GM19193 (cell line): Measurements from ENCODE around the gene EAF1.

ENCODE experiments used
- POLR2A ChIP-seq: IDR thresholded peaks from 4 replicates; pipeline ENCODE4 v1.6.1; 2011; ENCODE audit not compliant: insufficient read depth, insufficient read length; ENCODE audit errors: extremely low read depth

EAF1 gene

DNA sequence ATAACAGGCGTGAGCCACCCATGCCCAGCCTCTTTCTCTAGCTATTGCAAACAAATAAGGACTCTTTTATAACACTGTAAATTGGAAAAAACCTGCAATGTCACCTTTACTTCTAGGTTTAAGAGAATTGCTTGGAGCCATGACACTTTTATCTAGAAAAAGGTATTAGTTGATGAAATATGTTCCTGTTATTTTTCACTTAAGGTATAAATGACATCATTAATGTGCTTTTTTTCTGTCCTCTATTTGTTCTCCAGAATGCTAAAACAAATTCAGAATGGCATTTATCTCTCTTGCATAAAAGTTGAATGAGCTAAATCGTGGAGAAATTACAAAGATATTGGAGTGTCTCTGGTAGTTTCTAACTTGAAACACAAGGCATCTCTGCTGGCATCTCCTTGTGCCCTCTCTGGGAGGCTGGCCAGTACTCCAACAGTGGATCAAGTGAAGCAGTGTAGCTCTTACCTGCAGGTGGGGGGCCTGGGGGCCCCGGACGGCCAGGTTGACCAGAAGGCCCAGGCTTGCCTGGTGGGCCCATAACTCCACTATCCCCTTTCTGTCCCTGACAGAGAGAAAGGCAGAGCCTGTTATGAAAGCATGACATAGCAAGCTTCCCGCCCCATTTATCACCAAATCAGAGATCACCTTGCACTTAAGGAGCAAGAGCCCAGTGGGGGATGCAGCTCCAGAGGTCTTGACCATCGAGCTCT, 38.6 kb downstream of the EAF1 start:
- no peak for TF ChIP-seq POLR2A

DNA sequence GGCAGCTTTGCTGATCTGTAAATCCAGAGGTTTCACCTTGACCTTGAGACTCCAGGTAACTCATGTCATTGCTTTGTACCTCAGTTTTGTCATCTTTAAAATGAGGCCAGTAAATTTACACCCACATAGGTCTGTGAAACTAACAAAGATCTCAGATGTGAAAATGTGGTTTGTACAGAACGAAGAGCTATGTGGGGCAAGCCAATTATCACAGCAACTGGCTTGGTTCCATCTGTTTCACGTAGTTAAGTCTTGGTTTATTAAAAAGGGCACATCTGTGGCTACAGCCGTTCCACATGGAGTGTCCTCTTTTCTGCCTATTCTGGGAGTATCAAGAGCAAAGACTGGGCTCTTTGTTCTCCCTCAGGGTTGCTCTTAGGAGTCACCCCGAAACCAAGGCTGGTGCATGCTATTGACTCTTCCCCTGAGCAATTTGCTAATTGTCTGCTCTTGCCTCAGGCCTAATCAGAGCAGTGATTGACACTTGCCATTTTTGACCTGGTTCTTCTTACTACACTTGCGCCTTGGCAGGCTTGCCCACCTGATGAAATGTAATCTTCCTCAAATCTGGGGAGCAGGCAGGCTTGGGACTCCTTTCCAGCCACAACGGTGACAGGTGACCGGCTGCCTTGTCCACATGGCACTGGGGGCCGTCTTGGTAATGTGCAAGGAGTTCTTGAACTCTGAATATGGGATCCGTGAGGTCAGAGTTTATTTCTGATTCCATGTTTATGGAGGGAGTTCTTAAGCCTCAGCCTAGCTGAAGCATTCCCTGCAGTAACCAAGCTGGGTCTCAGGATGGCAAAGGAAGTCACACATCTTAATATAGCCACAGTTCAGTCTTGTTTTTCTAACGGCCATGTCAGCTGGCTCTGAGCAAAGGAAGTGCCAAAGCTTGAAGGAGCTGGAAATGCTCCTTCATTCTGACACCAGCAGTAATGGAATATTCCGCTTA, 40.1 kb downstream of the EAF1 start:
- no peak for TF ChIP-seq POLR2A

DNA sequence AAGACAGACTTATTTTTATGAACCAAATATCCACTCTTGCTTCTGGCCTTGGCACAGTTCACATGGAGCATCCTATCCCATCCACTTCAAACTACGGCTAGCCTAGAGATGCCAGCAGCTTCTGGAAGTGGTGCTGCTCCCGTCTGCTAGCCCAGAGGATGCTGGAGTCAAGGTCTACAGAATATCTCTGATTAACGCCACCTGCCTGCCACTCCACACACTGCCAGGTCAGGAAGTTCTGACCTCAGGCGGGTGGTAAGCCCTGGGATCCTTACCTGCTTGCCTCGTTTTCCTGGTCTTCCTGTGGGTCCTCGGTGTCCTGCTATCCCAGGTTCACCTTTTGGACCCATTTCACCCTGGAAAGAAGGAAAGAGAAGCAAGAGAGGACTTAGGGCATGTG, 42.9 kb downstream of the EAF1 start:
- TF ChIP-seq POLR2A = no peak

DNA sequence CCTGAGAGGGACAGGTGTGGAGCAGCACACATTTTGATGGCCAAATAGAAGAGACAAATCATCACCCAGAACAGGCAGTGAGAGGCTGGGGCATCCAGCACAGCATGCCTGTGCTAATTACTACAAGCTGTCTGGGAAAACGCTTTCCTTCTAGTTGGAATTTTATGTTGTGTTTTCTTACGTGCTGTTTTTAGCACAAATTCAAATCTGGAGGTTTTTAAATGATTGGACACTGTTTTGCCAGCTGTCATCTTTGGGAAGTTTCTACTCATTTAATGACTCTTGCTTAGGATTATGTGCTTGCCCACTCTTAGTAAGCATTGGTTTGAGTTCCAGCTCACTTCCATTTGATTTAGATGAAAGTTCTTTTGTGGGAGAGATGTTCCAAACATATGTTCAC, 43.5 kb downstream of the EAF1 start:
- TF ChIP-seq POLR2A = no peak

DNA sequence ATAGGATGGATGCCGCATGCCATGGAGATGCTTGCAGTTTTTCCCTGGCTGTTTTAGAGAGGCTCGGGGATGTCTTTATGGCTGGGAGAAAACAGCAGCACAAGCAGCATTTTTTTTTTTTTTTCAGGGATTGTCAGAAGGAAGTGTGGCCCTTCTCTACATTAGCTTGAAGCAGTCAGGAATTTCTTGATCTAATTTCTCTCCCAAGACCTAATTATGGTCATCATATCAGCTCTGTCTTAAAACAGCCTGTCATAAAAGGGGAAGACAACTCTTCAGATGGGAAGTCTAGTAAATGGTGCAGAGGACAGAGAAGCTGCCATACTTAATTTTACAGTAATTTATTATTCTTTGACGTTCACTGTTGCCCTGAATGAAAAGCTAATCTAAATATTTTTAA, 44.5 kb downstream of the EAF1 start:
- TF ChIP-seq POLR2A = no peak

DNA sequence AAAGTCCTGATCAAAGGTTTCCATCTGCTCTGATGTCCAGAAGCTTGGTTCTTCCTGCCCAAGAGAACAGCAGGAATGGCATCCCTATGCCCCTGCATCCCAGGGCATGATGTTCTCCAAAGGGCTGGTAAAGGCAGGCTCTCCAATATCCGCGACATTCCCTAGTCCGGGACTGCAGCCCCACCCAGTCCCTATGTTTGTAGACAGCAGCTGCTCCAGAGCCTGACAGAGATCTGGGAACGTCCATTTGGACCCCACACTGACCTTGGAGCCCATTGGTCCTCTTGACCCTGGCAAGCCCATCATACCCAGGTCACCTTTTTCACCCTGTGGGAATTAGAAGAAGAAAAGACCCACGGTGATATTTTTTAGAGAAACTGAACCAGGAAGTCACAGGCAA, 47.8 kb downstream of the EAF1 start:
- TF ChIP-seq POLR2A = no peak

DNA sequence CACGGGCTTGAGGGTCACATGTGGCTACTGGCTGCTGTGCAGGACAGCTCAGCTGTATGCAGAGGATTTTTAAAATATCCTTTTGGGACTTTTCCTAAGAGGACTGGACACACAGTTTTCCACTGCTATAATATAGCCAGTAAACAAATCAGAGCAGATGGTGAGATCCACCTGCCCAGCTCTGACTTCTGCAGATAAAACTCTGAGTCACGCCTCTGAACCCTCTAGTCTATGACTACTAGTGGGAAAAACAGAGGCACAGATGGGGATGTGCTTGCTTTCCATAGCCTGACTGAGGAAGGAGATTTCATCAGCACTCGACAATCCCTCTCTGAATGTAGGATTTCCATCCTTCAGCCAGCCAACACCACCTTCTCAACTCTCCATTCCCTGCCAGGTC, 49.0 kb downstream of the EAF1 start:
- TF ChIP-seq POLR2A = no peak

DNA sequence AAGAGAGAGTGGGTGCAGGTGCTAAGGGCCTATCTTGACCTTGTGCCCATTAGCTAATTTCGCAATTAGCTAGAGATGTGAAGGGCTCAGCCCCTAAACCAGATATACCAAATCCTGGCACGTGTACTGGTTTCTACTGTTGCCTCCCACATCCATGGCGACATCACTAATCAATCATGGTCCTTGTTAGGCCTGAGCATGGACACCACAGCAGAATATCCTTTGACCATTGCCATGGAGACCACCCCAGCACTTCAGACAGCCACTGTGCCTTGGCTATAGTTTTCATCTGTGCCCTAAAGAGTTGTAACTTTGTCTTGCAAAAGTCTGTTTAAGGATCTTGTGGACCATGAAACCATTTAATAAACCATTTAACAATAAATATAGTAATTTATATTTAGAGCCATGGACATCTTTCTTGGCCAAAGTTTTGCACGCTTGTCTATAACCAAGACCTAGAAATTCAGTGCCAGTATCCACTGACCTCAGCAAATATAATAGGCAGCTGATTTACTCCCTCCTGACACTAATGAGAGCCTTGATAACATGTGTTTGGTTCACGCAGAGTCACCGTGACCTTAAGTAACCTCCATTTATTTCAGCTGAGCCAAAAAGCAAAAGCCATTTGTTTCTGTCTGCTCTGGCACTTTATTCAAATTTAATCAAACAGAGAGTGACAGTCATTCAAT, 50.7 kb downstream of the EAF1 start:
- no peak for TF ChIP-seq POLR2A

DNA sequence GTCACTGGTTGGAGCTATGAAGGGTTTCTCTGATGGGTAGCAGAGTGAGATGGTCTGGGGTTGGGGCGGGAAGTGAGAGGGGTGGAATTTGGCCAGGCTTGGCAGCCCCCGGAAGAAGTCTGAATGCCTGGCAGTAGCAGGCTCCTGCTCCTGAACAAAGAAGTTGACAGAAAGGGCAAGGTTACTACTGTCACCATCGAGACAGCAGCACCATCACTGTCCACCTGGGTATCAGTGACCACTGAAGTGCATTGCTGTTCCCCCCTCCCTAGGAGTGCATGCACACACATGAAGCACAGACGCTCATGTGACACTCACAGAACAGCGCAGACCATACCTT, 51.2 kb downstream of the EAF1 start:
- no peak for TF ChIP-seq POLR2A

DNA sequence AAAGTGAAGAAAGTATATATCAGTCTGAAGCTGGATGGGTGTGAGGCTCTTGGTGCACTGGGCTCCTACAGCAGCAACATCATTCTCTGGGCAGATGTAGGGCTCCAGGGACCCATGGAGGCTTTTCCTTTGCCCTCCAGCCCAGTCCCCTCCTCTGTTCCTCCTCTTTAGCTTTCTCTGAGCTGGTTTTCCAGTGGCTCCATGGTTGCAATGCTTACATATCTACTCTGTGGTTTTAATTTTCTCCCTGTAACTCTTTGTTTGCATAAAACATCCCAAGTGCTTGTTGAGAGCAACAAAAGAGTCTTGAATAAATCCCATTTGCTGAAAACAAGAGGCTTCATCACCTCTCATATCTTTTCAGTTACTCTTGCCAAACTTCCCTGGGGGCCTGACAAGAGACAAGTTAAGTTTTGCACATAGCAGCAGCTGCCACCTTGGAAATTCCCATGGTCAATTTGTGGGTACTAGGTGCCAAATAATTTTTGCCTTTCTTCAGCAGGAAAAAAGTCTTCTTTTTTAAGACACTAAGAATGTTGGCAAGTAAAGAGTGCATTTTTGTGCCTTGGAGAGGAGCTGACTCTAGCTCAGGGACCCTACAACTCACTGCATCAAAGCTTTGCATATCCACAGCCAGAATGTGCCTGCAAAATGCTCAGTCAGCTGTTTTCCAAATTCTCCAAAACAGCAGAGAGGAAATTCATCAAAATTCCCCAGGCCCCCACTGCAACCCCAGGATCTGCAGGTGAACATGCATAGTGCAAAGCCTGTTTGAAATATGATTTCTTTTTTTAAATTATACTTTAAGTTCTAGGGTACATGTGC, 52.2 kb downstream of the EAF1 start:
- no peak for TF ChIP-seq POLR2A

DNA sequence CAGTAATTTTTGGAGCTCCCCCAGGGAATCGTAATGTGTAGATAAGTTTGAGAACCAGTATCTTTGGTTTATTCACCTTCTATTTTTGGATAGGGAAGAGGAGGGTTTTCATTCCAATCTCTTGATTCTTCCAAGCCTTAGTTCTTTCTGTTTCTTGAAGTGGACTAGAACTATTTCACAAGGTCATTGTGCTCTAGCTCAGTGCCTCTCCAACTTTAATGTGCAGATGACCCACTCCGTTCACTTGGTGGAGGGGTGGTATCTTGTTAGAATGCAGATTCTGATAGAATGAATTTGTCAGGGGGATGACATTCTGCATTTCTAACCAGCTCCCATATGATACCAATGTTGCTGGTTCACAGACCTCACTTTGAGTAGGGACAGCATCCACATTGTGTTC, 58.6 kb downstream of the EAF1 start:
- TF ChIP-seq POLR2A = no peak

DNA sequence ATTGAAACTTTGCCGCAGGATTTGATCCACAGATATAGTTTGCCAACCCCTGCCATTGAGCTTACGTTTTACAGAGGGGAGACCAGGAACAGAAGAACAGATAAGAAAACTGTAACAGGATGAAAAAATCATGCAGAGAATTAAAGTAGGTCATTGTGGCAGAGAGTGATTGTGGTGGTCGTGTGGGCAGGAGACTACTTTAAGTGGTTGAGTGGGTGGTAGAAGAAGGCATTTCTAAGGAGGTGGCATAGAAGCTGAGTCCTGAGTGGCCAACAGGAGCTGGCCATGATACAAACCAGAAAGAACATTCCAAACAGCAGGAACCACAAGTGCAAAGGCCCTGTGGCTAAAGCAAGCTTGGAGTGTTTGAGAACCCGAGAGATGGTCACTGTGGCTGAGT, 59.6 kb downstream of the EAF1 start:
- TF ChIP-seq POLR2A = no peak

DNA sequence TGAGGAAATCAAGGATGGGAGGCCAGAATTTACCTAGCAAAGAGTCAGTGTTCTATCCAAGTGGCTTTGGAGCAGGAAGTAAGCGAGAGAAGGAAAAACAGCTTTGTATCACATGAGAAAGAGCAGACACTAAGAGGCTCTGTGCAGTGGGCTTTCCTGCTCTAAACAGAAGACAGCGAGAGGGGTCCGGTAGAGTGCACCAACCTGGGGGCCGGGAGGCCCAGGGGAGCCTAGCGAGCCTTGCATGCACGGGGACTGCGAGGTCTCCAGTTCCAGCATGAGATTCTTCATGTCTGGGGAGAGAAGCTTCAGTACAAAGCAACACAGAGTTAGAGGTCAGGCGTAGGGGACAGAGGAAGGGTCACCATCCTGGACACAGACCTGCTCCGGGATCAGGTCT, 60.6 kb downstream of the EAF1 start:
- no peak for TF ChIP-seq POLR2A

DNA sequence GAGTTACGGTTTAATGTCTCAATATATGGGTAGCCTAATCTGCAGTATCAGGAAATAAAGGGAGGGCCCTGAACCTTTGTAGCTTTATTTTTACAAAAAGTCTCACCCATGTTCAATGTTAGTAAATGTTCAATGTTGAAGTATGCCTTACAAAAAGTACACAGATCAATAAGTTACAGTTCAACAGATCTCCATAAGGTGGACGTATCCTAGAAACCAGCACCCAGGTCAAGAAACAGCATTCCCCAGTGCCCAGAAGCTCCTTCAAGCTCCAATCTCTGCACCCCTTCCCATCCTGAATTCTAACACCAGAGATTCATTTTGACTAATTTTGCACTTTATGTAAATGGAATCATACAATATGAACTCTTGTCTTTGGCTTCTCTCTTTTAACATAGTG, 62.8 kb downstream of the EAF1 start:
- no peak for TF ChIP-seq POLR2A

DNA sequence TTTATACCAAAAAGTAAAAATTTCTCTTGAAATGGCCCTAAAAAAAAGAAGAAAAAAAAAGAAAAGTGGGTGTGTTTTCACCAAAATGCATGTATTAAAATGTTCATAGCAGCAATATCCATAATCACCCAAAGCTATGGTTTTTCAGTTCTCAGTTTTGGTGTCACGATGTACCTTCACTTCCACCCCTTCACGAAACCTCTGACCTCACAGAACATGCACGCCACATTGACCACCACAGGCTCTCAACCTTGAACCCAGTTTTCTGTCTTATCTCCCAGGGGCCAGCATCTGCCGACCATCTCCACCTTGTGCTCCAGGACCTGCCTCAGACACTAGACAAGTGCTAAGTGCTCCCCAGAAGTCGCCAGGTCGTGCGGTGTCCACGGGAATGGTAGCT, 63.7 kb downstream of the EAF1 start:
- TF ChIP-seq POLR2A = no peak
